DOHH2 (cell line): ENCODE measurements around the gene RAPGEF1.

ENCODE experiments used
- EZH2phosphoT487 ChIP-seq: fragments of 200-600 bp; sonication (generic); IDR thresholded peaks from 2 replicates; pipeline ENCODE4 v1.6.1; 2017; ENCODE audit warnings: borderline replicate concordance, mild to moderate bottlenecking, antibody characterized with exemption, low read length, moderate library complexity, mixed read lengths
- TF ChIP-seq, protein P1 (sequence below): fragments of 200-600 bp; sonication (generic); IDR thresholded peaks from one replicate; pipeline ENCODE4 v1.5.1; 2014; ENCODE audit warnings: antibody characterized with exemption, mild to moderate bottlenecking, low read depth, low read length; ENCODE audit not compliant: poor library complexity, severe bottlenecking

DNA sequence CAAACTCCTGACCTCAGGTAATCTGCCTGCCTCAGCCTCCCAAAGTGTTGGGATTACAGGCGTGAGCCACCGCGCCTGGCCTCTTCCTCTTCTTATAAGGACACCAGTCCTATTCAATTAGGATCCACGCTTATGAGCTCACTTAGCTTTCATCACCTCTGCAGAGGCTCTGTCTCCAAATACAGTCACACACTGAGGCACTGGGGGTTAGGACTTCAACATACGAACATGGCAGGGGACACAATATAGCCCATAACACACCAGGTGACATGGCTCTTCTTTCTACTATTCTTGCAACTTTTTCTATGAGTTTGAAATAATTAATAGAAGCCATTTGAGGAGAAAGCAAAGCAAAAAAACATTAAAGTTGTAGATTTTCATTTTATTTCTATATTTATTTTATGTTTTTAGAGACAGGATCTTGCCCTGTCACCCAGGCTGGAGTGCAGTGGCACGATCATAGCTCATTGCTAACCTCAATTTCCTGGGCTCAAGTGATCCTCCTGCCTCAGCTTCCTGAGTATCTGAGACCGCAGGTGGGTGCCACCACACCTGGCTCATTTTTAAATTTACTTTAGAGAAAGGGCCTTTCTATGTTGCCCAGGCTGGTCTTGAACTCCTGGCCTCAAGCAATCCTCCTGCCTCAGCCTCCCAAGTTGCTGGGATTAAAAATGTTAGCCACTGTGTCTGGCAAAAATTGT lies 200.5 kb downstream of the RAPGEF1 start:
- TF ChIP-seq, protein P1, sequence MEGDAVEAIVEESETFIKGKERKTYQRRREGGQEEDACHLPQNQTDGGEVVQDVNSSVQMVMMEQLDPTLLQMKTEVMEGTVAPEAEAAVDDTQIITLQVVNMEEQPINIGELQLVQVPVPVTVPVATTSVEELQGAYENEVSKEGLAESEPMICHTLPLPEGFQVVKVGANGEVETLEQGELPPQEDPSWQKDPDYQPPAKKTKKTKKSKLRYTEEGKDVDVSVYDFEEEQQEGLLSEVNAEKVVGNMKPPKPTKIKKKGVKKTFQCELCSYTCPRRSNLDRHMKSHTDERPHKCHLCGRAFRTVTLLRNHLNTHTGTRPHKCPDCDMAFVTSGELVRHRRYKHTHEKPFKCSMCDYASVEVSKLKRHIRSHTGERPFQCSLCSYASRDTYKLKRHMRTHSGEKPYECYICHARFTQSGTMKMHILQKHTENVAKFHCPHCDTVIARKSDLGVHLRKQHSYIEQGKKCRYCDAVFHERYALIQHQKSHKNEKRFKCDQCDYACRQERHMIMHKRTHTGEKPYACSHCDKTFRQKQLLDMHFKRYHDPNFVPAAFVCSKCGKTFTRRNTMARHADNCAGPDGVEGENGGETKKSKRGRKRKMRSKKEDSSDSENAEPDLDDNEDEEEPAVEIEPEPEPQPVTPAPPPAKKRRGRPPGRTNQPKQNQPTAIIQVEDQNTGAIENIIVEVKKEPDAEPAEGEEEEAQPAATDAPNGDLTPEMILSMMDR: no peak
- no peak for TF ChIP-seq EZH2phosphoT487
